ENCODE data around the gene WDR74. TPM values are rescaled to one million over a fixed set of nuclear protein-coding genes. Genes with fewer than 3 reads are reported as not detected.

Gene WDR74
- total and polyA plus RNA-seq, 9 of the 15 experiments (the other 6 are each of a cell fraction or from before 2014, with no cell fraction given): 32.7 to 210 (median 114) TPM

DNA sequence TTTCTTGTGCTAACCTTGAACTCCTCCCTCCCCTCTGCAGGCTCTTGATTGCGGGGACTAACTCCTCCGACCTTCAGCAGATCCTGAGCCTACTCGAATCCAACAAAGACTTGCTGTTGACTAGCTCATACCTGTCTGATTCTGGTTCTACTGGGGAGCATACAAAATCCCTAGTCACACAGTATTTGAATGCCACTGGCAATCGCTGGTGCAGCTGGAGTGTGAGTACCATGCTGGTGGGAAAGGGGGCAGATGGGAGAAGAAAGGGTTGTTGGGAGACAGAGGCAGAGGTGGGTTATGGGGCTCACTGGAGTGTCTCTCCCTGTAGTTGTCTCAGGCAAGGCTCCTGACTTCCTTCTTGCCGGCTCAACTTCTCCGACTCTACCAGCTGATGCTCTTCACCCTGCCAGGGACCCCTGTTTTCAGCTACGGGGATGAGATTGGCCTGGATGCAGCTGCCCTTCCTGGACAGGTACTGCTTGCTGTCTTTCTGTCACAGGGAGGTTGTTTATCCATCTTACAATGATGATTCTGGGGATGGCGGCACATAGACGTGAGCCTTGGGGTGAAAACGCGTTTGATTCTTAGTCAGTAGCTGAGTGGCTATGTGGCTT, 45.9 kb upstream of the WDR74 start:
- BruUV-seq (replicated peaks): no TSS peak
- Histone ChIP-seq H3K36me3 (ENCODE audit: control insufficient read depth, insufficient read depth, low read length) (peaks cover 83% of the 10 kb centered on the region), H3K9me1 (ENCODE audit: control insufficient read depth, insufficient read depth, low read length) (peaks cover 2% of the 10 kb centered on the region), H4K20me1 (replicated peaks; ENCODE audit: control insufficient read depth, insufficient read depth, low read length) (peaks cover 63% of the 10 kb centered on the region), H3K79me2 (ENCODE audit: control insufficient read depth, insufficient read depth, low read length) (peaks cover 72% of the 10 kb centered on the region), H3K27me3 (ENCODE audit: control insufficient read depth in 2 of 2, insufficient read depth in 2 of 2, low read length in 2 of 2) (no peaks in the 10 kb centered on the region), H3K4me3 (0 out of 2 replicates have a peak overlapping the region, but pooled peaks have one; percentile 7), H3K4me1 (replicated peaks in 1 of 2; ENCODE audit: control insufficient read depth in 2 of 2, insufficient read depth in 2 of 2, low read length in 2 of 2) (peaks cover 60 to 64% of the 10 kb centered on the region in 2 experiments), H3K27ac (ENCODE audit: extremely low read depth, low read depth, low read length) (peak overlapping the region; percentile 43; the same call in 1 of the 3 replicates), H2AFZ (ENCODE audit: low read depth, low read length) (no peak overlapping the region), H3K4me2 (ENCODE audit: insufficient read depth, low read length) (peak overlapping the region; percentile 73), H3K9me3 (replicated peaks; ENCODE audit: control insufficient read depth, insufficient read depth, low read depth, low read length) (no peaks in the 10 kb centered on the region), H3K9ac (ENCODE audit: insufficient read depth in 1 of 2, low read depth in 2 of 2, low read length in 2 of 2) (peak overlapping the region; percentile 22 to 81; a peak in 3 of 4 replicates)
- 86% methylated on average over 11 of the region's 11 CpGs for WGBS (ENCODE audit: insufficient coverage, low coverage, missing lambda C conversion rate)
- POLR2A ChIA-PET: interaction anchor here (0.6 to 13.1 kb wide), 13 partner anchors 8 to 219 kb away, joined by 3 to 180 read pairs (median 5); partner anchors contain the start of genes TMEM179B and WDR74
- in situ Hi-C loops (cut with MboI): no loop called here
- DNase-seq (ENCODE audit: extremely low read depth in 1 of 4, low spot score in 3 of 4) (no peak), FAIRE-seq (no peak), ATAC-seq (no peak)
- intact Hi-C loops (cut with micrococcal nuclease): loop anchor here (10.0 kb wide), 1 partner anchor 290 kb away; the partner anchor contains the start of gene TUT1
- CTCF ChIA-PET (ENCODE audit: low intra/inter-chr PET ratio): interaction anchor here (0.9 kb wide), 1 partner anchor 99 kb away, joined by 4 read pairs; no protein-coding TSS in a partner anchor
- TF ChIP-seq ILK (tag; IDR thresholded peaks at IDR 0.05; ENCODE audit: borderline replicate concordance, low read depth) (no peak), RBFOX2 (IDR thresholded peaks at IDR 0.05; ENCODE audit: low read depth, low read length) (0 out of 2 replicates have a peak, but pooled peaks have one; percentile 24), SUPT5H (IDR thresholded peaks at IDR 0.05) (peak; percentile 44; the same call in 1 of the 2 replicates), DNMT1 (IDR thresholded peaks at IDR 0.05) (no peak), ZNF75A (CRISPR knock-in tag; IDR thresholded peaks at IDR 0.05) (no peak), ZNF175 (CRISPR knock-in tag; IDR thresholded peaks at IDR 0.05; ENCODE audit: low read depth) (no peak), ZNF212 (CRISPR knock-in tag; IDR thresholded peaks at IDR 0.05) (no peak), SAP30 (IDR thresholded peaks at IDR 0.05; ENCODE audit: borderline replicate concordance, insufficient read depth, low read depth, low read length, poor library complexity, severe bottlenecking) (no peak), ZNF431 (CRISPR knock-in tag; IDR thresholded peaks at IDR 0.05) (0 out of 2 replicates have a peak, but pooled peaks have one; percentile 39), SMAD3 (CRISPR knock-in tag; conservative IDR thresholded peaks at IDR 0.05) (no peak), SIRT6 (IDR thresholded peaks at IDR 0.05; ENCODE audit: low read depth, low read length) (peak; percentile 68), RUNX1 (IDR thresholded peaks at IDR 0.05; ENCODE audit: low read depth) (no peak), NCOR1 (IDR thresholded peaks at IDR 0.05) (no peak), SIN3B (IDR thresholded peaks at IDR 0.05; ENCODE audit: low read depth) (no peak), JUNB (CRISPR knock-in tag; conservative IDR thresholded peaks at IDR 0.05) (no peak), POLR2AphosphoS5 (IDR thresholded peaks at IDR 0.05; ENCODE audit: control insufficient read depth, insufficient read depth, low read depth, low read length) (peak; percentile 56; the same call in 1 of the 2 replicates)
- TF ChIP-seq, protein P1, sequence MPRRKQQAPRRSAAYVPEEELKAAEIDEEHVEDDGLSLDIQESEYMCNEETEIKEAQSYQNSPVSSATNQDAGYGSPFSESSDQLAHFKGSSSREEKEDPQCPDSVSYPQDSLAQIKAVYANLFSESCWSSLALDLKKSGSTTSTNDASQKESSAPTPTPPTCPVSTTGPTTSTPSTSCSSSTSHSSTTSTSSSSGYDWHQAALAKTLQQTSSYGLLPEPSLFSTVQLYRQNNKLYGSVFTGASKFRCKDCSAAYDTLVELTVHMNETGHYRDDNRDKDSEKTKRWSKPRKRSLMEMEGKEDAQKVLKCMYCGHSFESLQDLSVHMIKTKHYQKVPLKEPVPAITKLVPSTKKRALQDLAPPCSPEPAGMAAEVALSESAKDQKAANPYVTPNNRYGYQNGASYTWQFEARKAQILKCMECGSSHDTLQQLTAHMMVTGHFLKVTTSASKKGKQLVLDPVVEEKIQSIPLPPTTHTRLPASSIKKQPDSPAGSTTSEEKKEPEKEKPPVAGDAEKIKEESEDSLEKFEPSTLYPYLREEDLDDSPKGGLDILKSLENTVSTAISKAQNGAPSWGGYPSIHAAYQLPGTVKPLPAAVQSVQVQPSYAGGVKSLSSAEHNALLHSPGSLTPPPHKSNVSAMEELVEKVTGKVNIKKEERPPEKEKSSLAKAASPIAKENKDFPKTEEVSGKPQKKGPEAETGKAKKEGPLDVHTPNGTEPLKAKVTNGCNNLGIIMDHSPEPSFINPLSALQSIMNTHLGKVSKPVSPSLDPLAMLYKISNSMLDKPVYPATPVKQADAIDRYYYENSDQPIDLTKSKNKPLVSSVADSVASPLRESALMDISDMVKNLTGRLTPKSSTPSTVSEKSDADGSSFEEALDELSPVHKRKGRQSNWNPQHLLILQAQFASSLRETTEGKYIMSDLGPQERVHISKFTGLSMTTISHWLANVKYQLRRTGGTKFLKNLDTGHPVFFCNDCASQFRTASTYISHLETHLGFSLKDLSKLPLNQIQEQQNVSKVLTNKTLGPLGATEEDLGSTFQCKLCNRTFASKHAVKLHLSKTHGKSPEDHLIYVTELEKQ (CRISPR knock-in tag; IDR thresholded peaks at IDR 0.05): no peak
- TF ChIP-seq, protein P2, sequence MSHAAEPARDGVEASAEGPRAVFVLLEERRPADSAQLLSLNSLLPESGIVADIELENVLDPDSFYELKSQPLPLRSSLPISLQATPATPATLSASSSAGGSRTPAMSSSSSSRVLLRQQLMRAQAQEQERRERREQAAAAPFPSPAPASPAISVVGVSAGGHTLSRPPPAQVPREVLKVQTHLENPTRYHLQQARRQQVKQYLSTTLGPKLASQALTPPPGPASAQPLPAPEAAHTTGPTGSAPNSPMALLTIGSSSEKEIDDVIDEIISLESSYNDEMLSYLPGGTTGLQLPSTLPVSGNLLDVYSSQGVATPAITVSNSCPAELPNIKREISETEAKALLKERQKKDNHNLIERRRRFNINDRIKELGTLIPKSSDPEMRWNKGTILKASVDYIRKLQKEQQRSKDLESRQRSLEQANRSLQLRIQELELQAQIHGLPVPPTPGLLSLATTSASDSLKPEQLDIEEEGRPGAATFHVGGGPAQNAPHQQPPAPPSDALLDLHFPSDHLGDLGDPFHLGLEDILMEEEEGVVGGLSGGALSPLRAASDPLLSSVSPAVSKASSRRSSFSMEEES (CRISPR knock-in tag; IDR thresholded peaks at IDR 0.05): no peak

Measured in K562 (cell line).